ENCODE results near the gene USP15. TPM values are rescaled to one million over a fixed set of nuclear protein-coding genes. Genes with fewer than 3 reads are reported as not detected.
"Not testable (repeated sequence)": the region's sequence is repeated elsewhere in the genome, so short reads cannot be mapped to it uniquely, and the experiment has no call there.

The USP15 gene
- polyA plus RNA-seq, 1 donor, result 40.2 TPM

DNA sequence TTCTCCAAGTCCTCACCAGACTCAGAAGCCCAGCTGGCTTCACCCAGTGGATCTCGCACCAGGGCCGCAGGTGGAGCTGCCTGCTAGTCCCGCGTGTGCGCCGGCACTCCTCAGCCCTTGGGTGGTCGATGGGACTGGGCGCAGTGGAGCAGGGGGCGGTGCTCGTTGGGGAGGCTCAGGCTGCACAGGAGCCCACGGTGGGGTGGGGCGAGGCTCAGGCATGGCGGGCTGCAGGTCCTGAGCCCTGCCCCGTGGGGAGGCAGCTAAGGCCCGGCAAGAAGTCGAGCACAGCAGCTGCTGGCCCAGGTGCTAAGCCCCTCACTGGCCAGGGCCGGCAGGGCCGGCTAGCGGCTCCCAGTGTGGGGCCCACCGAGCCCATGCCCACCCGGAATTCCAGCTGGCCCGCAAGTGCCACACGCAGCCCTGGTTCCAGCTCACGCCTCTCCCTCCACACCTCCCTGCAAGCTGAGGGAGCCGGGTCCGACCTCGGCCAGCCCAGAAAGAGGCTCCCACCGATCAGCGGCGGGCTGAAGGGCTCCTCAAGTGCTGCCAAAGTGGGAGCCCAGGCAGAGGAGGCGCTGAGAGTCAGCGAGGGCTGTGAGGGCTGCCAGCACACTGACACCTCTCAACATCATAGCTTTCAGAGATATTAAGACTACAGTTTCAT lies 201.1 kb downstream of the USP15 start:
- DNase-seq, result not testable (repeated sequence)

DNA sequence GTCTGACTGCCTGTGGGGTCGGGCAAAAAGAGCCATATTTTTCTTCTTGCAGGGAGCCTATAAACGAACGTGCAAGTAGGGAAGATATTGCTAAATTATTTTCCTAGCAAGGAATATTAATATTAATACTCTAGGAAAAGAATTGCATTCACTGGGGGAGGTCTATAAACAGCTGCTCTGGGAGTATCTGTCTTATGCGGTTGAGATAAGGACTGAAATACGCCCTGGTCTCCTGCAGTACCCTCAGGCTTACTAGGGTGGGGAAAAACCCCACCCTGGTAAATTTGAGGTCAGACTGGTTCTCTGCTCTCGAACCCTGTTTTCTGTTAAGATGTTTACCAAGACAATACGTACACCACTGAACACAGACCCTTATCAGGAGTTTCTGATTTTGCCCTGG lies 203.0 kb downstream of the USP15 start:
- not testable (repeated sequence) for DNase-seq

Other genes starting within 250 kb of the USP15 start
- gene MON2, start 206.4 kb downstream of the USP15 start, polyA plus RNA-seq (ENCODE audit: insufficient read length), result 37.7 TPM

Data from hindlimb muscle (tissue), 1 donor.